ENCODE results near the gene DIP2A. TPM values are rescaled to one million over a fixed set of nuclear protein-coding genes. Genes with fewer than 3 reads are reported as not detected.

DIP2A gene
- total RNA-seq, 1 donor from 2014 or later = 20.9 TPM

DNA sequence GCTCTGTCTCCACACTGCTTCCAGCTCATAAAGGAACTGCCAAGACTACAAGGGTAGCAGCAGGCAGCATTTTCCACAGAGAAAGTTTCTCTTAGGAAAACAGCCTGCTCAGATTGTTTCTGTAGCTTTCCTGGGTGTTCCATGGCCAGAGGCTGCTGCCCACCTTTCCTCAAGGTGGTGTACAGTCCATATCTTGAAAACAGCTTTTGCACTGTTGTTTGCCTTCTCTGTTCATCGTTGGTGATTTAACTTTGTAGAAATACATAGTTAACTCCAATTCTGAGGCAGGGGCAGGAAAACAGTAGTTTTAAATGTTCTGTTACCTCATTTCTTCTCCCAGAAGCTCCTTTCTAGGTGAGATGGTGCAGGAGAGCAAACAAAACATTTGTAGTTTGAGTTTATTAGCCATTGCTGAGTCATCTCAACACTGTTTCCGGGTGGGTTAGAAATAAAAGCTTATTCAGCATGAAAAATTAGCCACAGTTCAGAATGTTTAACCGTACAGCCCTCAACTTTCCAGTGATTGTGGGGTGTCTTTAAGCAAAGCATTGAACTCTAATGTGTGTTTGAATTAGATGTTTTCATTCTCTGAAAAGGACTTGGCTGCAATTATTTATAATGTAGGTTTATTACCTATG lies 41.7 kb downstream of the DIP2A start:
- no peak overlapping the region for H3K4me3 ChIP-seq (ENCODE audit: low read depth, low read length)
- DNase-seq (ENCODE audit: low read depth) = peak; percentile 20
- TF ChIP-seq, protein P1, sequence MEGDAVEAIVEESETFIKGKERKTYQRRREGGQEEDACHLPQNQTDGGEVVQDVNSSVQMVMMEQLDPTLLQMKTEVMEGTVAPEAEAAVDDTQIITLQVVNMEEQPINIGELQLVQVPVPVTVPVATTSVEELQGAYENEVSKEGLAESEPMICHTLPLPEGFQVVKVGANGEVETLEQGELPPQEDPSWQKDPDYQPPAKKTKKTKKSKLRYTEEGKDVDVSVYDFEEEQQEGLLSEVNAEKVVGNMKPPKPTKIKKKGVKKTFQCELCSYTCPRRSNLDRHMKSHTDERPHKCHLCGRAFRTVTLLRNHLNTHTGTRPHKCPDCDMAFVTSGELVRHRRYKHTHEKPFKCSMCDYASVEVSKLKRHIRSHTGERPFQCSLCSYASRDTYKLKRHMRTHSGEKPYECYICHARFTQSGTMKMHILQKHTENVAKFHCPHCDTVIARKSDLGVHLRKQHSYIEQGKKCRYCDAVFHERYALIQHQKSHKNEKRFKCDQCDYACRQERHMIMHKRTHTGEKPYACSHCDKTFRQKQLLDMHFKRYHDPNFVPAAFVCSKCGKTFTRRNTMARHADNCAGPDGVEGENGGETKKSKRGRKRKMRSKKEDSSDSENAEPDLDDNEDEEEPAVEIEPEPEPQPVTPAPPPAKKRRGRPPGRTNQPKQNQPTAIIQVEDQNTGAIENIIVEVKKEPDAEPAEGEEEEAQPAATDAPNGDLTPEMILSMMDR (conservative IDR thresholded peaks at IDR 0.05; ENCODE audit: low read depth, low read length) = no peak

DNA sequence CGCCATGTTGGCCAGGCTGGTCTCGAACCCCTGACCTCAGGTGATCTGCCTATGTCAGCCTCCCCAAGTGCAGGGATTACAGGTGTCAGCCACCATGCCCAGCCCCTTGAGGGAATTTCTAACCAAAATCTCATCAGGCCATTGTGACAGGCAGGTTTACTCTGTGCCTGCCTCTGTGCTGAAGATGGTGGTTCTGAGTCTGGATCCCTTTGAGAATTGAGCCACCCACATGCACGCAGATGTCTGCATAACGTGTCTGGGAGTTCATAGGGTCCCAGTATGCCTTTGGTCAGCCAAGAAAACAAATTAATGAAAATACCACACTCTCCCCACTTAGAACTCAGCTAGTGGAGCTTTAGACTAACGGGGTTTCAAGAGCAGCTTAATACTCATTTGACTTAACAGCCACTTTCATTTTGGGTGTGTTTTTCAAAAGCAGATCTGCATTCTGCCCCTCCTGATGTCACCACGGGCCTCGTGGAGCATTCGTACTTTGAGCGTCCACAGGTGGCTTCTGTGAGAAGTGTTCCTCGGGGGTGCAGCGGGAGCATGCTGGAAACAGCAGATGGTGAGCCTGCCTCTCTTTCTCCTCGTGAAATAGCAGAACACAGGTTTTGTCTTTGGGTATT lies 45.3 kb downstream of the DIP2A start:
- TF ChIP-seq, protein P1 (conservative IDR thresholded peaks at IDR 0.05; ENCODE audit: low read depth, low read length) = no peak
- DNase-seq (ENCODE audit: low read depth) = no peak
- H3K4me3 ChIP-seq (ENCODE audit: low read depth, low read length) = no peak overlapping the region

DNA sequence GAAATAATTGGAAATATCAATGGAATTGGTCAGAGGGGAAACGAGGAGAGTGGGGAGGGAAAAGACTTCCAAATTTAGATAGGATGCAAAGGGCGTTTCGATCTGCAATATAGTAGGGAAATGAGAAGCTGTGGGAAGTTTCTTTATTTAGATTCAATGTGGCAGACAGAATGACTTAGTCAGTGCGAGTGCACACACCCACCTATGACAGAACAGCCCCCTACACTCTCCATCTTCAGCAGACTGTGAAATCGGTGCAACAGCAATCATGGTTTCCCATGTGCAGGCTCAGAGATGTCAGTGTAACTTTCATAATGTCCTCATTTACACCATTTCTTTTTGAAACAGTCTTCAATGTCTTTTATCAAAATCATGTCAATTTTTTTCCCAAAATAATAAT lies 46.0 kb downstream of the DIP2A start:
- H3K4me3 ChIP-seq (ENCODE audit: low read depth, low read length) = no peak overlapping the region
- TF ChIP-seq, protein P1 (conservative IDR thresholded peaks at IDR 0.05; ENCODE audit: low read depth, low read length) = no peak
- DNase-seq (ENCODE audit: low read depth) = no peak

DNA sequence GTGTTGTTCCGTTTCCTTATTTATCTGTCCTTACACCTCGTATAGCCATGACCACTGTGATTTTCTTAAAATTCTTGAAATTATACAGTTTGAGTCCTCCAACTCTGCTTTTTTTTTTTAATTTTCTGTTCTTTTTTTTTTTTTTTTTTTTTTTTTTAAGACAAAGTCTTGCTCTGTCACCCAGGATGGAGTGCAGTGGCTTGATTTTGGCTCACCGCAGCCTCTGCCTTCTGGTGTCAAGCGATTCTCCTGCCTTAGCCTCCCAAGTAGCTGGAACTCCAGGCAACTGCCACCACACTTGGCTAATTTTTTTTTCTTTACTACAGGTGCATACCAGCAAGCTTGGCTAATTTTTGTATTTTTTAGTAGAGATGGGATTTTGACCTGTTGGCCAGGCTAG lies 48.9 kb downstream of the DIP2A start:
- no peak for DNase-seq (ENCODE audit: low read depth)
- H3K4me3 ChIP-seq (ENCODE audit: low read depth, low read length) = no peak overlapping the region
- TF ChIP-seq, protein P1 (conservative IDR thresholded peaks at IDR 0.05; ENCODE audit: low read depth, low read length) = no peak

DNA sequence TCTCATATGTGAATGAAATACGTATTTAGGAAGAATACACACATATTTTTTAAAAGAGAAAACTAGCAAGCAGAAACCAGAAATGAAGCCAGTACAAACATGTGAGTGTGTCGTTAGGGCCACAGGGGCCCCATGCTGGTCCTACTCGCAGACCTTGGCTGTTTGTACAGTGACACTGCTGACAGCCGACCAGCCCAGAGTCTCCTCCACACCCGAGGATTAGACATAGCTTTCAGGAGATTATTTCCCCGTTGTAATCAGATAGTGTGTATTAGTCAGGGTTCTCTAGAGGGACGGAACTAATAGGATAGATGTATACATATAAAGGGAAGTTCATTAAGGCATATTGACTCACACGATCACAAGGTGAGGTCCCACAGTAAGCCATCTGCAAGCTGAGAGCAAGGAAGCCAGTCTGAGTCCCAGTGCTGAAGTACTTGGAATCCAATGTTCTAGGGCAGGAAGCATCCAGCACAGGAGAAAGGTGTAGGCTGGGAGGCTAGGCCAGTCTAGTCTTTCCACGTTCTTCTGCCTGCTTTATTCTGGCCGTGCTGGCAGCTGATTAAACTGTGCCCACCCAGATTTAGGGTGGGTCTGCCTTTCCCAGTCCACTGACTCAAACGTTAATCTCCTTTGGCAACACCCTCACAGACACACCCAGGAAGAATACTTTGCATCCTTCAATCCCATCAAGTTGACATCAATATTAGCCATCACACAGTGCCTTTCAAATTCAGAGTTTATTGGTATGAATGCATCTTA lies 51.2 kb downstream of the DIP2A start:
- DNase-seq (ENCODE audit: low read depth) = no peak
- no peak overlapping the region for H3K4me3 ChIP-seq (ENCODE audit: low read depth, low read length)
- TF ChIP-seq, protein P1 (conservative IDR thresholded peaks at IDR 0.05; ENCODE audit: low read depth, low read length) = no peak

DNA sequence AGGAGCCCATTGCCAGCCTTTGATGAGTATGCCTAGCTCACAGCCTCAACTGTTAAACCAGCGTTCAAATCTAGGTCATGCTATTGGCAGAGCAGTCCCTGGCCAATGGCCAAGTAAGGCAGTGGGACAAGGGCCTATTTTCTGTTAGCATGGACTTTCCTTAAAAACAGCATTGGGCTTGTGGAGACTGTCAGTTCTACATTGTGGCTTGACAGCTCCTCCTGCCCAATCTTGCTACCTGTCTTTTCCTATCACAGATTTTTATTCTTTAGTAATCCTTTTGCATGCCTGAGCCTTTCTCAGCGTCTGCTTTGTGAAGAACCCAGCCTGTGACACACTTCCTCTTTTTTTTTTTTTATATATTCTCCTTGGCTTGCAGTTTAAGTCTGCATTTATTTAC lies 56.4 kb downstream of the DIP2A start:
- H3K4me3 ChIP-seq (ENCODE audit: low read depth, low read length) = no peak overlapping the region
- DNase-seq (ENCODE audit: low read depth) = no peak
- TF ChIP-seq, protein P1 (conservative IDR thresholded peaks at IDR 0.05; ENCODE audit: low read depth, low read length) = no peak
